ENCODE data around the gene ABCA12. TPM values are rescaled to one million over a fixed set of nuclear protein-coding genes. Genes with fewer than 3 reads are reported as not detected.

The ABCA12 gene
- total RNA-seq, 2 donors from 2014 or later, result not detected

- no peaks in the 10 kb centered on the region for H3K4me1 Mint-ChIP-seq
- no peak overlapping the region for H3K27ac Mint-ChIP-seq
- no peaks in the 10 kb centered on the region for H3K36me3 Mint-ChIP-seq (ENCODE audit: low read depth)
- peaks cover 2% of the 10 kb centered on the region for H3K27me3 Mint-ChIP-seq
- ATAC-seq (replicated peaks), result no peak
- H3K9me3 Mint-ChIP-seq, result no peaks in the 10 kb centered on the region
- no peak overlapping the region for H3K4me3 Mint-ChIP-seq
Observed at GRCh38 chr2:215145611-215146010, 7.2 kb upstream of the ABCA12 start.

DNA sequence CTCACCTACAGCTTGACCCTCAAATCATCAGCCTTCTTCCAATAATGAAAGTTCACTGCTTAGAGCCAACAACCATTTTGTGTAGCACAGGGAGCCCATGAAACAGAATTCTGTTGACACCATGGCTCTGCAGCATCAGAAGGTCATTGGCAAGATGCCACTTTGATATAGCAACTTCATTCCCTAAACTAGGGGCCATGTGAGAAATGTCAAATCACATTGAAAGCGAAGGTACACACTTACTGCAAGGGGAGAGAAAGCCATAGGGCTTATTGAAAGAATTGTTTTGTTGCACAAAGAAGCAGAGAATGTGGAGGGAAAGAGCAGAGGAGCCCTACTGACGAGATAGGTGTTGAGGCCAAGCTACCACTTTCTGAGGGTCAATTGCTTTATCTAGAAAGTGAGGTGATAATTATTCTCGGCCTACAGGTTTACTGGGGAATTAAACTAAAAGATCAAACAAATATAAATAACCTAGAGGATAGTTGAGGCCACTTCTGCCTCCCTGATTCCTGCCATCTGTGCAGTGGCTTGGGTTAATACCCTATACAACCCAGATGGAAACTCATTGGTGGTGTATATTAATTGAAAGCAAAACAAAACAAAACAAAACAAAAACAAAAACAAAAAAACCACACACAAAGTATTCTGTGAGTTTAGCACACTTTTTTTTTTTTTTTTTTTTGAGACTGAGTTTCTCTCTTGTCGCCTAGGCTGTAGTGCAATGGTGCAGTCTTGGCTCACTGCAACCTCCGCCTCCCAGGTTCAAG, 5.9 kb upstream of the ABCA12 start:
- no peaks in the 10 kb centered on the region for H3K9me3 Mint-ChIP-seq
- no peaks in the 10 kb centered on the region for H3K4me1 Mint-ChIP-seq
- no peaks in the 10 kb centered on the region for H3K36me3 Mint-ChIP-seq (ENCODE audit: low read depth)
- no peak overlapping the region for H3K4me3 Mint-ChIP-seq
- H3K27me3 Mint-ChIP-seq, result peaks cover 11% of the 10 kb centered on the region
- no peak for ATAC-seq (replicated peaks)
- no peak overlapping the region for H3K27ac Mint-ChIP-seq

GRCh38 chr2:215143458-215143857, 5.0 kb upstream of the ABCA12 start:
- Mint-ChIP-seq H3K4me1 (no peaks in the 10 kb centered on the region), H3K9me3 (no peaks in the 10 kb centered on the region), H3K27ac (no peak overlapping the region), H3K27me3 (peaks cover 11% of the 10 kb centered on the region), H3K36me3 (ENCODE audit: low read depth) (no peaks in the 10 kb centered on the region), H3K4me3 (no peak overlapping the region)
- no peak for ATAC-seq (replicated peaks)

DNA sequence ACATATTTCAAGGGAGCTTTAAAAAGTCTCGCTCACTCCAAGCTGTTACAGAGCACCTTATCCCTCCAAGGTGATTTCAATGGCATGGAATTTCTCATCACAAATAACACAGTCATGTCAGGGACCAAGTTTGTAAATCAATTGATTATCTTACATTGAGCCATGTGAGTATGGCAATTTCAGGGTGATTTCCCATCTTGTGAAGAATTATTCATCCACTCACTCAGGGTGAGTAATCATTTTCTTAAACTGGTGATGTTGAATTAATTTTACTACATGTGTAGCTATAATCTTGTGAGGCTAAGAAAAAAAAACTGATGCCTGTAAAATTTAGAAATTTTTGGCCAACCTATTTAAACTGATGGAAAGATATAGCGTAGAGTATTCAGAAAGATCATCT, 3.3 kb upstream of the ABCA12 start:
- H3K9me3 Mint-ChIP-seq, result no peaks in the 10 kb centered on the region
- H3K4me3 Mint-ChIP-seq, result no peak overlapping the region
- peaks cover 17% of the 10 kb centered on the region for H3K27me3 Mint-ChIP-seq
- H3K27ac Mint-ChIP-seq, result no peak overlapping the region
- no peaks in the 10 kb centered on the region for H3K36me3 Mint-ChIP-seq (ENCODE audit: low read depth)
- no peaks in the 10 kb centered on the region for H3K4me1 Mint-ChIP-seq
- no peak for ATAC-seq (replicated peaks)

DNA sequence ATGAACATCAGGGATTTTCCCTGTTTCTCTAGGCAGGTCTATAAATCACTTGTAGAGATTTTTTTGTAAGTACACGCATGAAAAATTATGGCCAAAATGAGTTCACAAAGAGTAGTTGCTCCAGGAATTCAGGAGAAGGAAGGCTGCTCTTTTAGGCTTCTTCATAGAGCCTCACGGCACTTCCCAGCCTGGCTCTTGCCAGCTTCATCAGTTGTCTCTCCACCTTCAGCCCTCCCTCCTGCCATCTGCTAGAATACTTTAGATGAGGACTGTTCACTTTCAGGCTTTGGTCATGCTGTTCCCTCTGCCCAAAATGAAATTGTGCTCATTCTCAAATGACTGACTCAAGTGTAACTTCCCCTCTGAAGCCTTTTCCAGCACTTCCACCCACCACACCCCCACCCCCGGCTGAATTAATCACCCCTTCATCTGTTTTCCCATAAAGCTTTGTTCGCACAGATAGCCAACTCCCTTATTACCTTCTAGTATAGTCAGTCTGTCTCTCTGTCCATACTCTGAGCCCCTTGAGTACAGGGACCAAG, 1.8 kb upstream of the ABCA12 start:
- Mint-ChIP-seq H3K4me1 (no peaks in the 10 kb centered on the region), H3K36me3 (ENCODE audit: low read depth) (no peaks in the 10 kb centered on the region), H3K9me3 (no peaks in the 10 kb centered on the region), H3K27ac (no peak overlapping the region), H3K27me3 (peaks cover 21% of the 10 kb centered on the region), H3K4me3 (no peak overlapping the region)
- no peak for ATAC-seq (replicated peaks)

DNA sequence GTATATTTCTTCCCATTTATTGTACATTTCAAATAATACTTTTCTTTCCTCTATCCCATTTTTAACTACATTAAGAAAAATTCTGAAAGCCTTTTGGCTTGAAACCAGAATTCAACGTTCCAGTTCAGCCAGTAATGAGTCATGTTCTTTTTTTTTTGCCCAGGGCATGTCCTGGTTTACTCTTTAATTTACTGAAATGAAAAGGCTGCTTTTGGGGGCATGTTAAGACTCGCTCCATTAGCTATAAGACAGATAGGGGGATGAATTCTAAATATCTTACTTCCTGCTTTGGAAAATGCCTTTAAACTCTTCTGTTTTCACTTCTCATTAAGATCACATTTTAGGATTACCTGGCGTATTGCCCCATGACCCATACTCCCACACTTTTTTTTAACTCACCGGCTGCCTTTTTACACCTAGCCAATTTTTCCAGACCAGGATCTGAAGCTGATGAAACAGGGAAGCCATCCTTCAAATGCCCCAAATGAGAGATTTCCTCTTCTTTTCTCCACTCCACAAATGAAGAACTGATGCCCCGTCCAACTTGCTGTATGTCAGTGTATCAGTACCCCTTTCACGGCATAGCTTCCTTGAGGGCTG, 585 bp downstream of the ABCA12 start:
- H3K4me3 Mint-ChIP-seq, result no peak overlapping the region
- no peak for ATAC-seq (replicated peaks)
- H3K4me1 Mint-ChIP-seq, result no peaks in the 10 kb centered on the region
- H3K36me3 Mint-ChIP-seq (ENCODE audit: low read depth), result no peaks in the 10 kb centered on the region
- H3K27ac Mint-ChIP-seq, result no peak overlapping the region
- peaks cover 21% of the 10 kb centered on the region for H3K27me3 Mint-ChIP-seq
- H3K9me3 Mint-ChIP-seq, result no peaks in the 10 kb centered on the region

DNA sequence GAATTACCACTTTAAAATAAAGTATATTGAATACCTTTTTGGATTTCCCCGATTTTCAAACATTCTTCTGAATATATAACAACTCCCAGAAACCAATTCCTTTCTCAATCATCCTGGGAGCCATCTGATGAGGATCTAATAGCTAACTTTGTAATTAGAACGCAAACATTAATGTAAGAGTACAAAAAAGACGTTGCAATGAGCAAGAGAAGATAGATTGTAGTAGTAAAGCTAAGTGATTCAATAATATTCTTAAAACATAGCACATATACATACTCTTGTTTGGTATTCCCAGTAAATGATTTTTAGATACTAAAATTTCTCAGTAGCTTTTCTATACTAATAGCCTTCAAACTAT, 1.1 kb downstream of the ABCA12 start:
- no peak overlapping the region for H3K27ac Mint-ChIP-seq
- peaks cover 26% of the 10 kb centered on the region for H3K27me3 Mint-ChIP-seq
- H3K4me1 Mint-ChIP-seq, result no peaks in the 10 kb centered on the region
- H3K4me3 Mint-ChIP-seq, result no peak overlapping the region
- no peak for ATAC-seq (replicated peaks)
- no peaks in the 10 kb centered on the region for H3K36me3 Mint-ChIP-seq (ENCODE audit: low read depth)
- H3K9me3 Mint-ChIP-seq, result peaks cover 3% of the 10 kb centered on the region

DNA sequence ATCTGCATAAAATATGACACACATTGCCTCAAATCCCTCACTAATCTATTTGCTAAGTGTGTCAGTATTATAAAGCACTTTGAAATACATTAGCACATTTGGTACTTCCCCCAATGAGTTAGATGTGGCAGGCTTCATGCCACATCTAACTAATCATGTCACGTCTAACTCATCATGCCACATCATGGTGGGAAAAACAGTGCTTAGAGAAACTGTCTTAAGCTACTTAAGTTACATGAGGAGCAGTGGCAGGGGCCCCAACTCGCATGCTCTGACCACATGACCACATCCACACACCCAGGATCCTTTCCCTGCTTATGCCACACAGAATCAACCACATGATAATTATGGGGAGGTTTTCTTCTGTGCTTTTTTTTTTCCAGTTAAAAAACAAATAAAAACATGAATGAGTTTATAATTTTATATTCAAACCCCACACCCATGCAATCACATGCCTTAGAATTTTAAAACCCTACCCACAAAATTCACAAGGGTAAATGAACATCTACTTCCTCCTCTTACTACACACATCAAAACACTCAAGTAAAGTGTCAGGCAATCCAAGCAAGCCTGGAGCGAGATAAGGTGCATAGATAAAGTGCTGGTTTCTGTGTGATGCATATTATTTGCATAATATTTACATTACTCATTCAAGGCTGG, 1.6 kb downstream of the ABCA12 start:
- peaks cover 4% of the 10 kb centered on the region for H3K9me3 Mint-ChIP-seq
- H3K36me3 Mint-ChIP-seq (ENCODE audit: low read depth), result no peaks in the 10 kb centered on the region
- no peaks in the 10 kb centered on the region for H3K4me1 Mint-ChIP-seq
- H3K4me3 Mint-ChIP-seq, result no peak overlapping the region
- ATAC-seq (replicated peaks), result peak; percentile 84
- no peak overlapping the region for H3K27ac Mint-ChIP-seq
- peaks cover 26% of the 10 kb centered on the region for H3K27me3 Mint-ChIP-seq

DNA sequence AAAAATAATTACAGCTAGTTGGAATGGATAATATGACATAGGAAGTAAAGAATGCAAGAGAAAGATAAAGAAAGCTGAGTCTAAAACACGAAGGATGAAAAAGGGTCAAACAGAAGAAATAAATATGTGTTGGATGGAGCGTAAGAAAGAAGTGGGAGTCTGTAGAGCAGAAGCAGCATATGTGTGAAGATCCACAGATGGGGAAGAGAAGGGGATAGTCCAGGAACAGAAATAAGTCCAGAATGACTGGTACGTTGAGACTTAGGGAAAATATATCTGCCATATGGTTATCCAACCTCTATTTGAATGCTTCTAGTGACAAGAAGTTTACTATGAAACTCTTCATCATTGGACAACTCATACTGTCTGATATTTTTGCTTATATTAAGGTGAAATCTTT, 18.0 kb downstream of the ABCA12 start:
- no peak overlapping the region for H3K4me3 Mint-ChIP-seq
- H3K36me3 Mint-ChIP-seq (ENCODE audit: low read depth), result no peaks in the 10 kb centered on the region
- ATAC-seq (replicated peaks), result no peak
- H3K4me1 Mint-ChIP-seq, result no peaks in the 10 kb centered on the region
- H3K27ac Mint-ChIP-seq, result no peak overlapping the region
- peaks cover 7% of the 10 kb centered on the region for H3K9me3 Mint-ChIP-seq
- H3K27me3 Mint-ChIP-seq, result no peaks in the 10 kb centered on the region

- no peak overlapping the region for H3K4me3 Mint-ChIP-seq
- H3K36me3 Mint-ChIP-seq (ENCODE audit: low read depth), result no peaks in the 10 kb centered on the region
- H3K9me3 Mint-ChIP-seq, result peaks cover 7% of the 10 kb centered on the region
- H3K27me3 Mint-ChIP-seq, result no peaks in the 10 kb centered on the region
- ATAC-seq (replicated peaks), result no peak
- no peaks in the 10 kb centered on the region for H3K4me1 Mint-ChIP-seq
- no peak overlapping the region for H3K27ac Mint-ChIP-seq
Observed at GRCh38 chr2:215119847-215120246, 18.6 kb downstream of the ABCA12 start.

DNA sequence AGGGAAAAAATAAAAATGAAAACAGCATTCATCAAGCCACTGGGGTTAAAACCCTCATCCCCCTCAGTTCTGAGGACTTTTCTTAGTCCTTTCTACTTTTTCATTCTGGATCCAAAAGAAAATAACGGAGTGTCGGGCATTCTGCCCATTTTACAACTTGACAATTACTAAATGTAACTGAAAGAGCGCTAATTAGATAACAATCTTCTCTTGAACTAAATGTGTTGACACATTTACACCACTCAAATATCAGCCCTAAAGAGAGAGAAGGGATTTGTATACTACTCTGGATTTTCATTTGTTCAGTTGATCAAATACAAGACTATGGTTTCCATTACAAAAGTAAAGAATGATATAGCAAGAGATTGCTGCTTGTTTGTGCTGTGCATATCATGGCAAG, 27.5 kb downstream of the ABCA12 start:
- no peak for ATAC-seq (replicated peaks)
- no peaks in the 10 kb centered on the region for H3K9me3 Mint-ChIP-seq
- H3K36me3 Mint-ChIP-seq (ENCODE audit: low read depth), result no peaks in the 10 kb centered on the region
- H3K4me1 Mint-ChIP-seq, result no peaks in the 10 kb centered on the region
- no peaks in the 10 kb centered on the region for H3K27me3 Mint-ChIP-seq
- no peak overlapping the region for H3K4me3 Mint-ChIP-seq
- H3K27ac Mint-ChIP-seq, result no peak overlapping the region

GRCh38 chr2:215107216-215108056, 31.0 kb downstream of the ABCA12 start:
- Mint-ChIP-seq H3K9me3 (peaks cover 4% of the 10 kb centered on the region), H3K4me1 (no peaks in the 10 kb centered on the region), H3K27me3 (peaks cover 4% of the 10 kb centered on the region), H3K27ac (no peak overlapping the region), H3K4me3 (no peak overlapping the region), H3K36me3 (ENCODE audit: low read depth) (no peaks in the 10 kb centered on the region)
- no peak for ATAC-seq (replicated peaks)

DNA sequence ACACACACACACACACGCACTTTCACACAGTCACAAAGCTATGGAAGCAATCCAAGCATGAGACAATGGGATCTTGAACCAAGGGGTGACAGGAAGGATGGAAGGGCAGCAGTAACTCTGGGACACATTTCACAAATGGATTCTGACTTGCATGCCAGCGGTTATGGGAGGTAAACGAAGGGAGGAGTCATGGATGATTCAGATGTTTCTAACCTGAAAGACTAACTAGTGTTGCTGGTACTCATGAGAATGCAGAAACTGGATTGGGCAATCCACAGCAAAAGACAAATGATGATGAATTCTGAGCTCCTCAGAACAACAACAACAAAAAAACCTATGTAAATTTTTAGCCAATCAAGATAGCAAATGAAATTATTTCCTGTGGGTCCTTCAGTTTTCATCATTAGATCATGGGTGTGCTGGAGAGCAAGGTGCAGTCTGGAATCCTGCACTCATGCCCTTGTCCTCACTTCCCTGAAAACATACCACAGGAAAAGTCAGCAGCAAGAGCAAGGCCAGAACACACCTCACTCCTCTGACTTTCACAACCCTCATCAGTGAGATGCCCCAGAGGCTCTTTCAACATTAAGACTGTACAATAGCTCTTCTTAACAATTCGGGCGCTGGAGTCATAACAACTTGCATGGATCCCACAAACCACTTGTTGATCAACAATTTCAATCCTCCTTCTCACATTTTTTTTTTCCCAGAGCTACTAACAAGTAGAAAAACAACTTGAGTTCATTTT, 32.6 kb downstream of the ABCA12 start:
- ATAC-seq (replicated peaks), result no peak
- Mint-ChIP-seq H3K27me3 (peaks cover 4% of the 10 kb centered on the region), H3K36me3 (ENCODE audit: low read depth) (no peaks in the 10 kb centered on the region), H3K4me3 (no peak overlapping the region), H3K9me3 (peaks cover 4% of the 10 kb centered on the region), H3K4me1 (no peaks in the 10 kb centered on the region), H3K27ac (no peak overlapping the region)

DNA sequence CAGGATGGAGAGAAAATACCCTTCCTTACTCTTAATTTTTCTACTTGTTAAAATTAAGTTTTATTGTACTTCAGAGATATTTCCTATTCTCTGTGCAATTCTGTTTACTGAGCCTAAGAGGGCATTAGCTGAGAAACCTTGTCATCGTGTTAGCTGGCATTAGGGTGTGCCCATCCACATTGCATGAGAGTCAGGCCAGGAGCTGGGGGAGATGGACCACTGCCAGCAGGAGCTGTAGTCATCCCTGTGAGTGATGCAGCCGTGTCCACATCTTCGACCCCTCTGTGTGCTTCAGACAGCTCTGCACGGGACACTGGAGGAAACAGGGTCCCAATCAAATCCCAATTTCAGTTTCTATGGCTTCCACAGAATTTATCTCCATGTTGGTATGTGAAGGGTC, 34.2 kb downstream of the ABCA12 start:
- Mint-ChIP-seq H3K4me3 (no peak overlapping the region), H3K36me3 (ENCODE audit: low read depth) (no peaks in the 10 kb centered on the region), H3K9me3 (peaks cover 4% of the 10 kb centered on the region), H3K27me3 (peaks cover 4% of the 10 kb centered on the region), H3K27ac (no peak overlapping the region), H3K4me1 (no peaks in the 10 kb centered on the region)
- no peak for ATAC-seq (replicated peaks)

Measured in activated T-helper 17 cell treated with anti-CD3 and anti-CD28 coated beads, Interleukin-2, amount 50 U/mL, for 72 hours (primary cell).